ENCODE data around the gene C17orf113. TPM values are rescaled to one million over a fixed set of nuclear protein-coding genes. Genes with fewer than 3 reads are reported as not detected.
A peak's percentile ranks its signal among the peaks of the same experiment; 100 is the strongest.

Gene C17orf113
- total and polyA plus RNA-seq, 2 of the 13 experiments (the other 11 are each of a cell fraction or from before 2014, with no cell fraction given): 0.87 to 1.1 TPM

DNA sequence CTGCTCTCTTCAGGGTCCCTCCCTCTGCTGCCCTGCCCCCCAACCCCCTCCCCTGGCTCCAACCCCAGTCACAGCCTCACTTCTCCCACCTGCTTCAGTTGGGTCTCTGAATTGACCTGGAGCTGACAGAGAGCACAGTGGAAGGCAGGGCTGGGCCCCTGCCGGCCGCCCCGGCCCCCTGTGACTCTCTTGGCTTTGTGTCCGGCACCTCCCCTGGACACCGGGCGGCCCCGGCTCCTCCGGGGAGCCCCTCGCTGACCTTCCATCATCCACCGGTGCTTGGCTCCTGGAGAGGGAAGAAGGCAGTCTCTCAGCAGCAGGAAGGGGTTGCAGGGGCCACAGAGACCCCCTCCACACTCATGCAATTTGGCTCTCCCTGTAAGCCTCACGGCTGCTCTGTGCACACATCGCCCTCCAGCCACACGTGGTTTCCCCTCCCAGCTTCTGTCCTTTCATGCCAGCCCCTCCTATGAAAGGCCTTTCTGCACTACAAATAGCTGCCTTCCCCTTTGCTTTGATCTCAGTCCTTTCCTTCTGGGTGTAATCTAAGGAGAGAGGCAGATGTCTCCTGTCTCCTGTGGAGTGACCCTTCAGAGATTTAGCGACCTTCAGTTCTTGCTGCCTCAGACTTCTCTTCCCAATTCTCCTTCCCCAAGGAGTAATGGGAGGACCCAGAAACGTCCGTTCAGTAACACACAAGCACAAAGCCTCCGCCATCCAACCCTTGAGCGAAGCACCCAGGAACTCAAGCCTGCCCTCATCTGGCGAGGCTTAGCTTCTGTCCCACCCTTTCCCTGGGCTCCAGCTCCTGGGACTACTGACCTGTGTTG lies 22.2 kb downstream of the C17orf113 start (continued):
- TF ChIP-seq TRAFD1 (CRISPR knock-in tag; IDR thresholded peaks at IDR 0.05; ENCODE audit: borderline replicate concordance) (no peak), ZNF460 (CRISPR knock-in tag; IDR thresholded peaks at IDR 0.05; ENCODE audit: borderline replicate concordance) (no peak), ZNF441 (CRISPR knock-in tag; IDR thresholded peaks at IDR 0.05; ENCODE audit: borderline replicate concordance) (0 out of 2 replicates have a peak, but pooled peaks have one; percentile 30), FOSL1 (CRISPR knock-in tag; IDR thresholded peaks at IDR 0.05; ENCODE audit: borderline replicate concordance) (no peak), ZNF780A (CRISPR knock-in tag; IDR thresholded peaks at IDR 0.05) (no peak), GTF3A (CRISPR knock-in tag; conservative IDR thresholded peaks at IDR 0.05) (no peak), SP2 (CRISPR knock-in tag; IDR thresholded peaks at IDR 0.05) (no peak), CCDC6 (CRISPR knock-in tag; IDR thresholded peaks at IDR 0.05) (no peak), SRSF1 (optimal IDR thresholded peaks at IDR 0.05; ENCODE audit: low read depth, low read length) (no peak), ATF4 (CRISPR knock-in tag; IDR thresholded peaks at IDR 0.05) (no peak), GRHL1 (CRISPR knock-in tag; conservative IDR thresholded peaks at IDR 0.05) (no peak), DNMT1 (CRISPR knock-in tag; IDR thresholded peaks at IDR 0.05) (no peak), ZFP82 (CRISPR knock-in tag; IDR thresholded peaks at IDR 0.05; ENCODE audit: borderline replicate concordance) (no peak), SNAI1 (CRISPR knock-in tag; IDR thresholded peaks at IDR 0.05; ENCODE audit: borderline replicate concordance) (no peak), ZNF335 (CRISPR knock-in tag; IDR thresholded peaks at IDR 0.05) (peak; percentile 48; the same call in 1 of the 2 replicates), JUNB (CRISPR knock-in tag; IDR thresholded peaks at IDR 0.05; ENCODE audit: borderline replicate concordance) (no peak)
- TF ChIP-seq, protein P1, sequence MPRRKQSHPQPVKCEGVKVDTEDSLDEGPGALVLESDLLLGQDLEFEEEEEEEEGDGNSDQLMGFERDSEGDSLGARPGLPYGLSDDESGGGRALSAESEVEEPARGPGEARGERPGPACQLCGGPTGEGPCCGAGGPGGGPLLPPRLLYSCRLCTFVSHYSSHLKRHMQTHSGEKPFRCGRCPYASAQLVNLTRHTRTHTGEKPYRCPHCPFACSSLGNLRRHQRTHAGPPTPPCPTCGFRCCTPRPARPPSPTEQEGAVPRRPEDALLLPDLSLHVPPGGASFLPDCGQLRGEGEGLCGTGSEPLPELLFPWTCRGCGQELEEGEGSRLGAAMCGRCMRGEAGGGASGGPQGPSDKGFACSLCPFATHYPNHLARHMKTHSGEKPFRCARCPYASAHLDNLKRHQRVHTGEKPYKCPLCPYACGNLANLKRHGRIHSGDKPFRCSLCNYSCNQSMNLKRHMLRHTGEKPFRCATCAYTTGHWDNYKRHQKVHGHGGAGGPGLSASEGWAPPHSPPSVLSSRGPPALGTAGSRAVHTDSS (CRISPR knock-in tag; conservative IDR thresholded peaks at IDR 0.05): no peak
- TF ChIP-seq, protein P2, sequence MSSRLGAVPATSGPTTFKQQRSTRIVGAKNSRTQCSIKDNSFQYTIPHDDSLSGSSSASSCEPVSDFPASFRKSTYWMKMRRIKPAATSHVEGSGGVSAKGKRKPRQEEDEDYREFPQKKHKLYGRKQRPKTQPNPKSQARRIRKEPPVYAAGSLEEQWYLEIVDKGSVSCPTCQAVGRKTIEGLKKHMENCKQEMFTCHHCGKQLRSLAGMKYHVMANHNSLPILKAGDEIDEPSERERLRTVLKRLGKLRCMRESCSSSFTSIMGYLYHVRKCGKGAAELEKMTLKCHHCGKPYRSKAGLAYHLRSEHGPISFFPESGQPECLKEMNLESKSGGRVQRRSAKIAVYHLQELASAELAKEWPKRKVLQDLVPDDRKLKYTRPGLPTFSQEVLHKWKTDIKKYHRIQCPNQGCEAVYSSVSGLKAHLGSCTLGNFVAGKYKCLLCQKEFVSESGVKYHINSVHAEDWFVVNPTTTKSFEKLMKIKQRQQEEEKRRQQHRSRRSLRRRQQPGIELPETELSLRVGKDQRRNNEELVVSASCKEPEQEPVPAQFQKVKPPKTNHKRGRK (CRISPR knock-in tag; IDR thresholded peaks at IDR 0.05): no peak
- TF ChIP-seq, protein P3, sequence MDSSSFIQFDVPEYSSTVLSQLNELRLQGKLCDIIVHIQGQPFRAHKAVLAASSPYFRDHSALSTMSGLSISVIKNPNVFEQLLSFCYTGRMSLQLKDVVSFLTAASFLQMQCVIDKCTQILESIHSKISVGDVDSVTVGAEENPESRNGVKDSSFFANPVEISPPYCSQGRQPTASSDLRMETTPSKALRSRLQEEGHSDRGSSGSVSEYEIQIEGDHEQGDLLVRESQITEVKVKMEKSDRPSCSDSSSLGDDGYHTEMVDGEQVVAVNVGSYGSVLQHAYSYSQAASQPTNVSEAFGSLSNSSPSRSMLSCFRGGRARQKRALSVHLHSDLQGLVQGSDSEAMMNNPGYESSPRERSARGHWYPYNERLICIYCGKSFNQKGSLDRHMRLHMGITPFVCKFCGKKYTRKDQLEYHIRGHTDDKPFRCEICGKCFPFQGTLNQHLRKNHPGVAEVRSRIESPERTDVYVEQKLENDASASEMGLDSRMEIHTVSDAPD (CRISPR knock-in tag; IDR thresholded peaks at IDR 0.05): no peak

All from HepG2 (cell line).